GM12801 (cell line): ENCODE measurements around the gene UBL7.

Source experiments
- TF ChIP-seq, protein P1 (sequence below): IDR thresholded peaks from one replicate; pipeline ENCODE4 v1.5.1; 2011; ENCODE audit warnings: control low read depth; ENCODE audit not compliant: insufficient read length; ENCODE audit errors: extremely low read depth

The UBL7 gene, protein sequence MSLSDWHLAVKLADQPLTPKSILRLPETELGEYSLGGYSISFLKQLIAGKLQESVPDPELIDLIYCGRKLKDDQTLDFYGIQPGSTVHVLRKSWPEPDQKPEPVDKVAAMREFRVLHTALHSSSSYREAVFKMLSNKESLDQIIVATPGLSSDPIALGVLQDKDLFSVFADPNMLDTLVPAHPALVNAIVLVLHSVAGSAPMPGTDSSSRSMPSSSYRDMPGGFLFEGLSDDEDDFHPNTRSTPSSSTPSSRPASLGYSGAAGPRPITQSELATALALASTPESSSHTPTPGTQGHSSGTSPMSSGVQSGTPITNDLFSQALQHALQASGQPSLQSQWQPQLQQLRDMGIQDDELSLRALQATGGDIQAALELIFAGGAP

DNA sequence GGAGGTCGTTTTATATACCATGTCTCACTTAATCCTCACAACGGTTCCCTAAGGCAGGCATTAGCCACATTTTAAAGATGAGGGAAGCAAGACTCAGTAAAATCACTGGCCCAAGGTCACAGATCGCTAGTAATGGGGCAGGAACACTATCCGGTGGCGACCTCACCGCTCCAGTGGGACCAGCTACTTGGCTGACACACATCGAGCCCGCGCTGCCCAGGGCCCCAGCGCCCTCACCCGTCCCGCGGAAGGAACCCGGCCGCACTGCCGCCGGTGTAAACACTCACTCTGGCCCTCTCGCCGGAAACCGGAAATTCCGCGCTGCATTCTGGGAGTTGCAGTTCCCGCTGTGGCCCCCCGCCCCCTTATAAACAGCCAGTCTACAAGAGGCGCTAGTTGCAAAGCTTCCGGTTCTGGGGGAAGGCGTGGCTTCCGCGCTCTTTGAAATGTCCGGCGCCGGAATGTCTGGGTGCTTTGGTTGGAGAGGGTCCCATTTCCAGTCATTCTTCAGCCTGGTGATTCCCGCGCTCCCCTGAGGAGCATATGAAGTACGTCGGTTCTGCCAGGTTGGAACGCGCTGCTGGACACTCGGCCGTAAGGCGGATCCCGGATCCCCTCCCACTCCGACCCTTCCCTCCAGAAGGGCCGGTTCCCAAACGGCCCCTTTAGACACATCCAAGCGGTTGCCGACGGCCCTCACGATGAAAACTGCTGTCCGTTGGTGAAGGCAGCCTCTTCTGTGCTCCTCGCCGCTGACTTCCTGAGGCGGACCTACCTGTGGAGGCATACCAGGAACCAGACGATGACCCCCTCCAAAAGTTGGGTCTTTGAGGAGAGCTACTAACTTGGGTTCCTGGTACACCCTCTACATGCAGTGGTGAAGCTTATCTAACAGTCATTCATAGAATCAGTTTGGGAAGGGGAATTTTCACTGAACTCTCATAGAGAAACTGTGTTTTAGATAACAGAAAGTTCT, at the start of gene UBL7:
Gene UBL7 (minus strand): TSS at position 290 of the 976 bp plus-strand sequence. CDS start 2,293 bp downstream, outside the sequence.
- TF ChIP-seq, protein P1, sequence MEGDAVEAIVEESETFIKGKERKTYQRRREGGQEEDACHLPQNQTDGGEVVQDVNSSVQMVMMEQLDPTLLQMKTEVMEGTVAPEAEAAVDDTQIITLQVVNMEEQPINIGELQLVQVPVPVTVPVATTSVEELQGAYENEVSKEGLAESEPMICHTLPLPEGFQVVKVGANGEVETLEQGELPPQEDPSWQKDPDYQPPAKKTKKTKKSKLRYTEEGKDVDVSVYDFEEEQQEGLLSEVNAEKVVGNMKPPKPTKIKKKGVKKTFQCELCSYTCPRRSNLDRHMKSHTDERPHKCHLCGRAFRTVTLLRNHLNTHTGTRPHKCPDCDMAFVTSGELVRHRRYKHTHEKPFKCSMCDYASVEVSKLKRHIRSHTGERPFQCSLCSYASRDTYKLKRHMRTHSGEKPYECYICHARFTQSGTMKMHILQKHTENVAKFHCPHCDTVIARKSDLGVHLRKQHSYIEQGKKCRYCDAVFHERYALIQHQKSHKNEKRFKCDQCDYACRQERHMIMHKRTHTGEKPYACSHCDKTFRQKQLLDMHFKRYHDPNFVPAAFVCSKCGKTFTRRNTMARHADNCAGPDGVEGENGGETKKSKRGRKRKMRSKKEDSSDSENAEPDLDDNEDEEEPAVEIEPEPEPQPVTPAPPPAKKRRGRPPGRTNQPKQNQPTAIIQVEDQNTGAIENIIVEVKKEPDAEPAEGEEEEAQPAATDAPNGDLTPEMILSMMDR = no peak

DNA sequence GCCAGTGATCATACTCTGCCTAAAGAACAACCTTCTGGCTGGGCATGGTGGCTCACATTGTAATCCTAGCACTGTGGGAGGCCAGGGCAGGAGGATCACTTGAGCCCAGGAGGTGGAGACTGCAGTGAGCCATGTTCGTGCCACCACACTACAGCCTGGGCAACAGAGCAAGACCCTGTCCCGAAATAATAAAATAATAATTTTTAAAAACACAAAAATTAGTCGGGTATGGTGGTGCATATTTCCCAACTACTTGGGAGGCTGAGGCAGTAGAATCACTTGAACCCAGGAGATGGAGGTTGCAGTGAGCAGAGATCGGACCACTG, 45.5 kb upstream of the UBL7 start:
- TF ChIP-seq, protein P1 = no peak

DNA sequence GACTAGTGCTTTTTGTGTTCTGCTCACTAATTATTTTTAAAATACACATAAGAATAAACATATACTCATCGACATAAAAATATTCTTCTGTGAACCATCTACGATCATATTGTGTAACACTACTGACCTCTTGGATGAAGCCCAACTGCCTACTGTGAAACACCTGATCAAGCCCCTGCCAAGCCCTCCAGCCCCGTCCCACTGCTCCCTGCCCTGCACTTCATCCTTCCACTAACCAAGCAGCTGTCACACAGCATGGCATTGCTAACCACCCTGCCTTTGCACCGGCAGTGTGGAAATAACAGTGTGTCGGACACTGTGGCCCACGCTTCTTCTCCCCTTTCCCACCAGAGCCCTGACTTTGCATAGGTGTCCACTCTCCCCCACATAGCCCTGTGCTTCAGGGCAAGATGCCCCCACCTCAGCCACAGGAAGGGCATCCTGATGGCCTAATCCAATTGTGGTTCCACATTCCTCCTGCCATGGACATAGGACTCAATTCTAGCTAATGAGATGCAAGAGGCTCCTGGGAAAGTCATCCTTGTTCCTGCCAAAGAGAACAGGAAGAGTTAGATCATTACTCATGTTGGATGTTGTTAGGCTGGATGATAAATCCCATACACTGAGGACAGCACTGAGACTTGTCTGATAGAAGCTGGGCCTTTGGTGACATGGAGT, 45.0 kb upstream of the UBL7 start:
- TF ChIP-seq, protein P1 = no peak

DNA sequence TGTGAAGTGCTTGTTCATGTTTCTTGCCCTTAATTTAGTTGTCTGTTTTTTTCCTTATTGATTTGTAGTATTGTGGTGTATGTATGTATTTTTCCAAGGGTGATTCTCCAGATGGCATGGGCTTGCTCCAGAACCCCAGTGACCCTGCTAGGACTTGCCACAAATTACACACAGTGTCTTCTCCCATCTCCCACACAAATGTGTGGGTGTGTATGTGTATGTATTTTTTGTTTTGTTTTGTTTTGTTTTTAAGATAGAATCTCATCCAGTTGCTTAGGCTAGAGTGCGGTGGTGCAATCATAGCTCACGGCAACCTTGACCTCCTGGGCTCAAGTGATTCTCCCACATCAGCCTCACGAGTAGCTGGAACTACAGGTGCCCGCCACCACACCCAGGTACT, 43.9 kb upstream of the UBL7 start:
- TF ChIP-seq, protein P1 = no peak

DNA sequence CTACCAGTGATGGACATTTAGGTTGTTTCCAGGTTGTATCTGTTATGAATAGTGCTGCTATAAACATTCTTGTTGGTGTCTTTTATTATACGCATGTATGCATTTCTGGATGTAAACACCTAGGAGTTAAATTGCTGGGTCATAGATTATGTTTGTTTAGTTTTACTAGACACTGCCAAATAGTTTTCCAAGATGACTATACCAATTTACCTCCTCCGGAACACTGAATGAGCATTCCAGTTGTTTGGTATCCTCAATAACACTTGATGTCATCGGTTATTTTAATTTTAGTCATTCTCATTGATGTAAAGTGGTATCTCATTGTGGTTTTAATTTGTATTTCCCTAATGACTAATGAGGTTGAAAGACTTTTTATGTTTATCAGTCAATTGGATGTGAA, 43.5 kb upstream of the UBL7 start:
- TF ChIP-seq, protein P1 = no peak

DNA sequence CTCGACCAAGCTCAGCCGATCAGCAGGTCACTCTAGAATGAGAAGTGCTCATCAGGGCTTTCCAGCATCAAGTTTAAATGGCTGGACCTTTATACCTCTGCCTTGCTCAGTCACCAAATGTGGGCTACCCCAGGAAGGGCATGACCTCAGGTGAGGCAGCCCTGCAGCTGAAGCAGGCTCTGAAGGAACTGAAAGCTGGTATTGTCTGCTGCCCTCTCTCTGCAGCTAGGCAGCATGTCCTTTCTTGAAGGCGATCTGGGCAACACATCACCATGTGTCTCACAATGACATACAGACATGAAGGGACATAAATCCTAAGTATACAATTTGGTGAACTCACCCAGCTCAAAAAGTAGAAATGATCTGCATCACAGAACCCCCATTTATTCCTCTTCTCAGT, 41.3 kb upstream of the UBL7 start:
- TF ChIP-seq, protein P1 = no peak

DNA sequence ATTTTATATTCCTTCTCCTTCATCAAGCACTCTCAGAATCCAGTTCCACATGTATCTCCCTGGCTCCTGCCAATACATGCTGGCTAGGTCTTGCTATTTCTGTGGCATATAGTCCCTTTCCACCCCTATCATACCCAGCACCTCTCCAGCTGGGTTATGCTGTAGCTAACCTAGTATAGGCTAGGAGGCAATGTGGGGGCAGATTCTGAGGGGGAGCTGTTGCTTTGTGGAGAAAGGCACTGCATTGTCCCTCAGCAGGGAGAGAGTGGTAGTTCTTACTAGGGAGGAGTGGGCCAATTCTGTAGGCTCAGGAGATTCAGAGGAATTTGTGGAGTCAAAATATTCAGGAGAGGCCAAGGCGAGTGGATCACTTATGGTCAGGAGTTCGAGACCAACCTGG, 39.4 kb upstream of the UBL7 start:
- TF ChIP-seq, protein P1 = no peak
